Natural killer cell (primary cell): ENCODE data around the gene YPEL1. TPM values are rescaled to one million over a fixed set of nuclear protein-coding genes. Genes with fewer than 3 reads are reported as not detected.

ENCODE experiments used
- ATAC-seq, 3 donors: fragments of 150-1000 bp in 2 of 3; fragments of 200-7000 bp in 1 of 3; cut with Tn5 transposase; 1 replicate in 1 of 3; 2 replicates in 2 of 3; pipeline ENCODE4 v1.10.0; 2021; ENCODE audit warnings: mild to moderate bottlenecking in 2 of 3, moderate library complexity in 2 of 3
- DNase-seq, 2 donors: peaks; one replicate each; pipeline versions ENCODE4 v3.0.0 to v3.0.0-alpha.2; 2013 to 2021; ENCODE audit warnings: mixed read lengths in 1 of 2
- H3K27ac ChIP-seq: one replicate; pipeline ENCODE4 v1.5.1; 2013; ENCODE audit warnings: mild to moderate bottlenecking, low read length
- H3K27me3 ChIP-seq: one replicate; pipeline ENCODE4 v1.6.1; 2013; ENCODE audit warnings: low read length; ENCODE audit not compliant: control insufficient read depth, insufficient read depth
- H3K36me3 ChIP-seq: one replicate; pipeline ENCODE4 v1.6.1; 2013; ENCODE audit warnings: low read length; ENCODE audit not compliant: control insufficient read depth, insufficient read depth
- H3K4me1 ChIP-seq: one replicate; pipeline ENCODE4 v1.6.1; 2013; ENCODE audit warnings: low read length; ENCODE audit not compliant: control insufficient read depth, insufficient read depth
- H3K4me3 ChIP-seq: one replicate; pipeline ENCODE4 v1.5.1; 2013; ENCODE audit warnings: low read length
- H3K9me3 ChIP-seq: one replicate; pipeline ENCODE4 v1.6.1; 2013; ENCODE audit warnings: low read length; ENCODE audit not compliant: control insufficient read depth, insufficient read depth
- H3K27ac Mint-ChIP-seq, 2 donors: one replicate each; pipeline ENCODE4 v1.8.0; 2022; ENCODE audit warnings: mild to moderate bottlenecking in 2 of 2, mixed read lengths in 2 of 2, moderate library complexity in 1 of 2
- H3K27me3 Mint-ChIP-seq, 2 donors: one replicate each; pipeline ENCODE4 v1.8.0; 2022; ENCODE audit warnings: low read depth in 2 of 2, mixed read lengths in 2 of 2
- H3K36me3 Mint-ChIP-seq: one replicate; pipeline ENCODE4 v1.8.0; 2022; ENCODE audit warnings: mixed read lengths
- H3K4me1 Mint-ChIP-seq, 2 donors: one replicate each; pipeline ENCODE4 v1.8.0; 2022; ENCODE audit warnings: mixed read lengths in 2 of 2
- H3K4me3 Mint-ChIP-seq: one replicate; pipeline ENCODE4 v1.8.0; 2022; ENCODE audit warnings: mild to moderate bottlenecking, moderate library complexity, mixed read lengths
- H3K9me3 Mint-ChIP-seq, 2 donors: one replicate each; pipeline ENCODE4 v1.8.0; 2022; ENCODE audit warnings: mixed read lengths in 2 of 2
- WGBS: methylation state at CpG from one replicate; pipeline ENCODE4 v1.1.7; 2013; ENCODE audit warnings: missing lambda C conversion rate; ENCODE audit not compliant: insufficient coverage; 5-methylcytosine and 5-hydroxymethylcytosine counted together
- intact Hi-C: fragments of 100-400 bp; cut with micrococcal nuclease; formaldehyde crosslinking; loops from one replicate; pipeline ENCODE4 v1.14.2; 2022
- total RNA-seq, 4 donors: library from RNA; stranded (reverse); fragments of 120-200 nt in 1 of 4; gene quantifications; one replicate each; pipeline versions ENCODE4 v1.2.3 to v1.2.4, GENCODE V29; 2013 to 2022
- TF ChIP-seq, protein P1 (sequence below): fragments of 200-600 bp; IDR thresholded peaks from one replicate; pipeline ENCODE4 v1.8.0; 2022; ENCODE audit warnings: antibody characterized with exemption

The YPEL1 gene
- total RNA-seq, 3 donors from 2014 or later (not counting 1 experiment from before 2014, with no cell fraction given), result 59.9 to 86.3 (median 68.8) TPM

DNA sequence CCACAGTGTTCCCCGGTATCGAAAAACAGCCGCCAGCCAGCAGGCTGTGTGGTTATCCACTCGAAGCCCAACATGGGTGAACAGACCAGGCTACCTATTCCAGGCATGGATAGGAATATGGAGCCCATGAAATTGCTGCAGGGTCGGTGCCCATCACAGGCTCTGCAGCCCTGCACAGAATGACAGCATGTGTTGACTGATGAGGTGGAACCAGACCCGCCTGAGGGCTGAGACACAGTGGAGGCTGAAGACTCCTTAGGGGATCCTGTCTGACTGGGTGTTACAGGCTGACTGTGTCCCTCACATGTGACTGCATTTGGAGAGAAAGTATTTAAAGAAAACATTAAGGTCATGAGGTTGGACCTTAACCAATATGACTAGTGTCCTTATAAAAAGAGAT, 6.2 kb upstream of the YPEL1 start:
- Histone ChIP-seq H3K4me1 (peaks cover 23% of the 10 kb centered on the region), H3K27me3 (no peaks in the 10 kb centered on the region), H3K36me3 (no peaks in the 10 kb centered on the region), H3K9me3 (no peaks in the 10 kb centered on the region), H3K27ac (no peak overlapping the region), H3K4me3 (no peak overlapping the region)
- ATAC-seq, result no peak
- no peaks in the 10 kb centered on the region for H3K9me3 Mint-ChIP-seq
- H3K4me1 Mint-ChIP-seq, result peaks cover 26 to 39% of the 10 kb centered on the region in 2 donors
- no peak overlapping the region for H3K4me3 Mint-ChIP-seq
- WGBS, result 89% methylated on average over 6 of the region's 6 CpGs
- intact Hi-C loops, result no loop called here
- H3K27me3 Mint-ChIP-seq, result no peaks in the 10 kb centered on the region
- peak overlapping the region; percentile 58 to 77 for H3K27ac Mint-ChIP-seq
- TF ChIP-seq, protein P1, sequence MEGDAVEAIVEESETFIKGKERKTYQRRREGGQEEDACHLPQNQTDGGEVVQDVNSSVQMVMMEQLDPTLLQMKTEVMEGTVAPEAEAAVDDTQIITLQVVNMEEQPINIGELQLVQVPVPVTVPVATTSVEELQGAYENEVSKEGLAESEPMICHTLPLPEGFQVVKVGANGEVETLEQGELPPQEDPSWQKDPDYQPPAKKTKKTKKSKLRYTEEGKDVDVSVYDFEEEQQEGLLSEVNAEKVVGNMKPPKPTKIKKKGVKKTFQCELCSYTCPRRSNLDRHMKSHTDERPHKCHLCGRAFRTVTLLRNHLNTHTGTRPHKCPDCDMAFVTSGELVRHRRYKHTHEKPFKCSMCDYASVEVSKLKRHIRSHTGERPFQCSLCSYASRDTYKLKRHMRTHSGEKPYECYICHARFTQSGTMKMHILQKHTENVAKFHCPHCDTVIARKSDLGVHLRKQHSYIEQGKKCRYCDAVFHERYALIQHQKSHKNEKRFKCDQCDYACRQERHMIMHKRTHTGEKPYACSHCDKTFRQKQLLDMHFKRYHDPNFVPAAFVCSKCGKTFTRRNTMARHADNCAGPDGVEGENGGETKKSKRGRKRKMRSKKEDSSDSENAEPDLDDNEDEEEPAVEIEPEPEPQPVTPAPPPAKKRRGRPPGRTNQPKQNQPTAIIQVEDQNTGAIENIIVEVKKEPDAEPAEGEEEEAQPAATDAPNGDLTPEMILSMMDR, result no peak
- DNase-seq, result no peak
- no peaks in the 10 kb centered on the region for H3K36me3 Mint-ChIP-seq

DNA sequence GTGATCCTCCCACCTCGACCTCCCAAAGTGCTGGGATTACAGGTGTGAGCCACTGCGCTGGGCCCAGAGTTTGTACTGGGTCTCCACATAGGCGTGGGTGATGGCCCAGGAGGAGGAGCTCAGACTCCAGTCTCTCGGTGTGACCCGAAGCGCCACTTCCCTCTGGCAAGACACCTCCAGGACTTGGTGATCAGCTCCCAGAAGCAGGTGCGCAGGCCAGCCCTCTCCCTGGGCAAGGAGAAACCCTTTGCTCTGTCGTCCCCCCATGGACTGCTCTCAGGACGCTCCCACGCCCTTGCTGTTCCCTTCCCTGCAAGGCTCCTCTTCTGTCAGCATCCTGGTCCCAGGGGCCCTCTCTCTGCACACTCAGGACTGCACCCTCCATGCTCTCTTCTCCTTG, 5.5 kb upstream of the YPEL1 start:
- intact Hi-C loops, result no loop called here
- Mint-ChIP-seq H3K27ac (peak overlapping the region; percentile 58 to 77), H3K27me3 (no peaks in the 10 kb centered on the region), H3K36me3 (no peaks in the 10 kb centered on the region), H3K4me3 (no peak overlapping the region), H3K4me1 (peaks cover 26 to 39% of the 10 kb centered on the region in 2 donors), H3K9me3 (no peaks in the 10 kb centered on the region)
- no peak overlapping the region for H3K4me3 ChIP-seq
- H3K27me3 ChIP-seq, result no peaks in the 10 kb centered on the region
- no peaks in the 10 kb centered on the region for H3K36me3 ChIP-seq
- WGBS, result 93% methylated on average over 10 of the region's 10 CpGs
- no peaks in the 10 kb centered on the region for H3K9me3 ChIP-seq
- no peak overlapping the region for H3K27ac ChIP-seq
- ATAC-seq (no peak), DNase-seq (no peak)
- TF ChIP-seq, protein P1, result no peak
- peaks cover 30% of the 10 kb centered on the region for H3K4me1 ChIP-seq

DNA sequence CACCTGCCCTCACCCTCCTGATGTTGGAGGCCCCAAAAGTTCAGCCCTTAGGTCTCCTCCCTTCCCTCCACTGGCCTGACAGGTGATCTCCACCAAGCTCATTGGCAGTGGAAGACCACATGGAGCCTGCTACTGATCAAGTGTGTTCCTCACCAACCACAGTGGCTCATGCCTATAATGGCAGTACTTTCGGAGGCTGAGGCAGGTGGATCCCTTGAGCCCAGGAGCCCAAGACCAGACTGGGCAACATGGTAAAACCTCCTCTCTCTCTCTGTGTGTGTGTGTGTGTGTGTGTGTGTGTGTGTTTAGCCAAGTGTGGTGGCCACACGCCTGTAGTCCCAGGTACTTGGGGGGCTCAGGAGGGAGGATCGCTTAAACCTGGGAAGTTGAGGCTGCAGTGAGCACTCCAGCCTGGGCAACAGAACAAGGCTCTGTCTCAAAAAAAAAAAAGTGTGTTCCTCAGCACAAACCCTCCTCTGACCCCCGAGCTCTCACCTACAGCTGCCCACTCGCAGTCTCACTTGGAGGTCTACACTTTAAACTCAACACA, 4.3 kb upstream of the YPEL1 start:
- ATAC-seq (no peak), DNase-seq (no peak)
- no peaks in the 10 kb centered on the region for H3K9me3 Mint-ChIP-seq
- no peaks in the 10 kb centered on the region for H3K36me3 Mint-ChIP-seq
- H3K27me3 Mint-ChIP-seq, result no peaks in the 10 kb centered on the region
- H3K4me1 Mint-ChIP-seq, result peaks cover 30 to 43% of the 10 kb centered on the region in 2 donors
- Histone ChIP-seq H3K4me3 (no peak overlapping the region), H3K9me3 (no peaks in the 10 kb centered on the region), H3K27me3 (no peaks in the 10 kb centered on the region), H3K4me1 (peaks cover 31% of the 10 kb centered on the region), H3K27ac (peak overlapping the region; percentile 11), H3K36me3 (no peaks in the 10 kb centered on the region)
- intact Hi-C loops, result no loop called here
- WGBS, result 92% methylated on average over 5 of the region's 5 CpGs
- TF ChIP-seq, protein P1, result no peak
- H3K27ac Mint-ChIP-seq, result peak overlapping the region; percentile 76 to 89
- peak overlapping the region; percentile 57 for H3K4me3 Mint-ChIP-seq

DNA sequence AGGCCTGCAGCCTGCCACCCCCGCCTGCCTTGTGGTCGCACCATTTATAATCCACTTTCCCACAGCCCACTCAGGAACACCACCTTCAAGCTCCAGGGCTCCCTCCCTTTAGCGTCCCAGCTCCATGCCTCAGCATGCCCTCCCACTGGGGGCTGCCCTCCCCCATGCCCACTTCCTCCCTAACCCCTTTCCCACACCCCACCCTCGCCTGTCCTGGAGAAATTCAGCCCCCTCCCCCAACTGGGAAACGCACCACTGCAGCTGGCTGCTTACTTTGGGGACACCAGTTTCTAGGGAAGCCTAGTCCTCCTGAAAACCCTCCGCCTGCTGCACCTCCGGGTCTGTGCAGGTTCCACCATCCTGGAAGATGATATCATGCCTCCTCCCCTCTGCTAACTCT, 3.4 kb upstream of the YPEL1 start:
- Histone ChIP-seq H3K27me3 (no peaks in the 10 kb centered on the region), H3K27ac (no peak overlapping the region), H3K4me3 (no peak overlapping the region), H3K4me1 (peaks cover 40% of the 10 kb centered on the region), H3K36me3 (no peaks in the 10 kb centered on the region), H3K9me3 (no peaks in the 10 kb centered on the region)
- no peaks in the 10 kb centered on the region for H3K9me3 Mint-ChIP-seq
- no peak for ATAC-seq
- intact Hi-C loops, result no loop called here
- no peaks in the 10 kb centered on the region for H3K36me3 Mint-ChIP-seq
- DNase-seq, result no peak
- H3K4me1 Mint-ChIP-seq, result peaks cover 39 to 52% of the 10 kb centered on the region in 2 donors
- WGBS, result 60% methylated on average over 7 of the region's 7 CpGs
- H3K27me3 Mint-ChIP-seq, result no peaks in the 10 kb centered on the region
- peak overlapping the region; percentile 32 for H3K4me3 Mint-ChIP-seq
- TF ChIP-seq, protein P1, result no peak
- H3K27ac Mint-ChIP-seq, result peak overlapping the region; percentile 76 to 89
